ENCODE measurements around the gene CYP24A1. TPM values are rescaled to one million over a fixed set of nuclear protein-coding genes. Genes with fewer than 3 reads are reported as not detected.

CYP24A1 gene
- not detected in 2 replicates for total RNA-seq

GRCh38 chr20:54173653-54174456 lies at the start of gene CYP24A1:
Gene CYP24A1, minus strand, starts transcription at chr20:54173986. Its CDS starts 407 bp downstream, at chr20:54173579.

GRCh38 chr20:54207743-54208547 lies 34.2 kb upstream of the CYP24A1 start, which contains the start of gene PFDN4:
Gene PFDN4, plus strand, starts transcription at chr20:54208087. Its CDS starts 14 bp downstream, at chr20:54208101.

Other genes with a start within 250 kb of the CYP24A1 start
- under 0.01 TPM in 1 of 2 replicates, not detected in the other for gene BCAS1, start 103.4 kb downstream of the CYP24A1 start, total RNA-seq
- 134 and 136 TPM in 2 replicates for gene PFDN4, start 34.1 kb upstream of the CYP24A1 start, total RNA-seq

Measured in thoracic aorta endothelial cell (primary cell).